Lung (tissue), 12 donors: ENCODE results near the gene ADAMTS8. TPM values are rescaled to one million over a fixed set of nuclear protein-coding genes. Genes with fewer than 3 reads are reported as not detected.

ENCODE experiments used
- ATAC-seq: fragments of 200-7000 bp; cut with Tn5 transposase; one replicate; pipeline ENCODE4 v1.9.1; 2020; ENCODE audit warnings: moderate number of reproducible peaks; ENCODE audit not compliant: insufficient read depth, low FRiP score
- DNase-seq, 3 donors: peaks; one replicate each; pipeline ENCODE4 v3.0.0-alpha.2; 2013 to 2017
- H3K27ac ChIP-seq, 2 donors: one replicate each; pipeline ENCODE4 v1.5.1; 2013; ENCODE audit warnings: mild to moderate bottlenecking in 2 of 2, moderate library complexity in 2 of 2, control low read depth in 1 of 2, inconsistent platforms in 1 of 2, low read depth in 1 of 2, low read length in 1 of 2
- H3K27me3 ChIP-seq, 3 donors: one replicate each; pipeline ENCODE4 v1.5.1; 2013; ENCODE audit warnings: low read length in 2 of 3; ENCODE audit not compliant: control insufficient read depth in 3 of 3, insufficient read depth in 3 of 3
- H3K36me3 ChIP-seq, 4 donors: one replicate each; pipeline ENCODE4 v1.5.1; 2013; ENCODE audit warnings: low read length in 4 of 4, mild to moderate bottlenecking in 1 of 4, moderate library complexity in 1 of 4; ENCODE audit not compliant: control insufficient read depth in 4 of 4, insufficient read depth in 4 of 4
- H3K4me1 ChIP-seq, 5 donors: one replicate each; pipeline ENCODE4 v1.5.1; 2013; ENCODE audit warnings: low read length in 5 of 5, mild to moderate bottlenecking in 2 of 5, moderate library complexity in 1 of 5; ENCODE audit not compliant: control insufficient read depth in 5 of 5, insufficient read depth in 5 of 5
- H3K4me3 ChIP-seq: one replicate; pipeline ENCODE4 v1.5.1; 2013; ENCODE audit warnings: mild to moderate bottlenecking, control low read depth, moderate library complexity
- H3K9ac ChIP-seq, 2 donors: one replicate each; pipeline ENCODE4 v1.5.1; 2013; ENCODE audit warnings: low read length in 2 of 2, control low read depth in 1 of 2; ENCODE audit not compliant: insufficient read depth in 1 of 2
- H3K9me3 ChIP-seq, 4 donors: one replicate each; pipeline ENCODE4 v1.5.1; 2013; ENCODE audit warnings: low read length in 3 of 4, mild to moderate bottlenecking in 1 of 4, moderate library complexity in 1 of 4; ENCODE audit not compliant: control insufficient read depth in 4 of 4, insufficient read depth in 3 of 4
- WGBS, 2 donors: extraction: QIAGEN DNeasy Blood & Tissue Kit; methylation state at CpG; one replicate each; pipeline ENCODE4 v1.1.7; 2013; 5-methylcytosine and 5-hydroxymethylcytosine counted together
- polyA plus RNA-seq, 2 donors: library from polyadenylated mRNA; stranded (reverse); fragments of 200-250 nt; gene quantifications; one replicate each; pipeline ENCODE4 v1.2.1, GENCODE V29; 2013
- total RNA-seq, 2 donors: library from RNA; depleted of rRNA in 1 of 2; stranded (reverse); fragments of >200 nt in 1 of 2; gene quantifications; one replicate each; pipeline ENCODE4 v1.2.1, GENCODE V29; 2014 to 2021
- TF ChIP-seq, protein P1 (sequence below): IDR thresholded peaks from 2 replicates; pipeline ENCODE4 v1.5.1; 2012; ENCODE audit warnings: mild to moderate bottlenecking; ENCODE audit errors: control extremely low read depth, extremely low read depth
- donor health status: control.
- donor health status: control.
- donor health status: Bipolar disorder and iron deficiency.
- donor health status: healthy.
- donor health status: DM: yes; HTN: yes; CAD: no.

The ADAMTS8 gene
- total and polyA plus RNA-seq, 4 donors: 11.3 to 47.7 (median 22.1) TPM

DNA sequence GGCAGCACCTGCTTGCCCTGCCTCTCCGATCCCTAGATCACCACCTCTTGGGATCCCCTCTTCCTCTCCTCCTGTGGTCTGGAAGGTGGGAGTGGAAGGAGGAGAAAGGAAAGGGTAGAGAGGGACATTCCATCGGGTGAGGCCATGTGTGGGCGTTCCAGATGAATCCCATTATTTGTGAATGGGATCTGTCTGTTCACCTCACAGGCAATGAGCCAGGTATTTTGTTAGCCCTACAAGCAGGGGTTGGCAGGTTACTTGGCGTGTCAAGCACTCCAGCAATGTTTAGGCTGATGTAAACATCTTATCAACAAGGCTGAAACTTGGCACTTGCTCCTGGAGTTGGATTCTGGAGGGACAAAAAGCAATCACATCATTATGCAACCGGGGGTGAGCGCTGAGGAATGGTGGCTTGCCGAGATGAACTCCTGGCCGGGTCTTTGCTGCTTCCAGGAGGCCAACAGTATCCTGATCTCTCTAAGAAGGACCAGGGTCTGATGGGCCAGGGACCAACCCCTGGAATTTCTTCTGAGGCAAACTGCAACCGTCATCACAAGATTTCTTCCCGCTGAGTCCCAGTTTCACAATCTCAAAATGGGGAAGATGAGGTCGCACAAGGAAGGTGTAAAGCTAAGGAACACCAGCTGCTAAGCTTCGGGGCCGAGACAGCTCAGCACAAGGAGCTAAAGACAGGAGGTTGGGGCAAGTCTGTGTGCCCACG is 7.8 kb downstream of the ADAMTS8 start:
- Histone ChIP-seq H3K27me3 (peaks cover 0 to 2% (median 0%) of the 10 kb centered on the region in 3 donors), H3K9me3 (no peaks in the 10 kb centered on the region), H3K36me3 (no peaks in the 10 kb centered on the region), H3K9ac (no peak overlapping the region), H3K27ac (peak overlapping the region in 1 of 2 donors; percentile 59), H3K4me3 (no peak overlapping the region), H3K4me1 (peaks cover 0 to 69% (median 26%) of the 10 kb centered on the region in 5 donors)
- TF ChIP-seq, protein P1, sequence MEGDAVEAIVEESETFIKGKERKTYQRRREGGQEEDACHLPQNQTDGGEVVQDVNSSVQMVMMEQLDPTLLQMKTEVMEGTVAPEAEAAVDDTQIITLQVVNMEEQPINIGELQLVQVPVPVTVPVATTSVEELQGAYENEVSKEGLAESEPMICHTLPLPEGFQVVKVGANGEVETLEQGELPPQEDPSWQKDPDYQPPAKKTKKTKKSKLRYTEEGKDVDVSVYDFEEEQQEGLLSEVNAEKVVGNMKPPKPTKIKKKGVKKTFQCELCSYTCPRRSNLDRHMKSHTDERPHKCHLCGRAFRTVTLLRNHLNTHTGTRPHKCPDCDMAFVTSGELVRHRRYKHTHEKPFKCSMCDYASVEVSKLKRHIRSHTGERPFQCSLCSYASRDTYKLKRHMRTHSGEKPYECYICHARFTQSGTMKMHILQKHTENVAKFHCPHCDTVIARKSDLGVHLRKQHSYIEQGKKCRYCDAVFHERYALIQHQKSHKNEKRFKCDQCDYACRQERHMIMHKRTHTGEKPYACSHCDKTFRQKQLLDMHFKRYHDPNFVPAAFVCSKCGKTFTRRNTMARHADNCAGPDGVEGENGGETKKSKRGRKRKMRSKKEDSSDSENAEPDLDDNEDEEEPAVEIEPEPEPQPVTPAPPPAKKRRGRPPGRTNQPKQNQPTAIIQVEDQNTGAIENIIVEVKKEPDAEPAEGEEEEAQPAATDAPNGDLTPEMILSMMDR: no peak
- 46 to 51% methylated on average over 14 of the region's 14 CpGs for WGBS, 2 donors
- DNase-seq (peak; percentile 87 to 95 (median 93)), ATAC-seq (no peak)

GRCh38 chr11:130418756-130419155 is 9.7 kb downstream of the ADAMTS8 start:
- H3K4me3 ChIP-seq: no peak overlapping the region
- H3K27me3 ChIP-seq: peaks cover 0 to 2% (median 0%) of the 10 kb centered on the region in 3 donors
- peak overlapping the region in 1 of 2 donors; percentile 68 for H3K27ac ChIP-seq
- H3K4me1 ChIP-seq: peaks cover 0 to 59% (median 20%) of the 10 kb centered on the region in 5 donors
- ATAC-seq (no peak), DNase-seq (peak; percentile 66 to 76 (median 74))
- H3K36me3 ChIP-seq: no peaks in the 10 kb centered on the region
- 63 to 71% methylated on average over 12 of the region's 12 CpGs for WGBS, 2 donors
- no peak overlapping the region for H3K9ac ChIP-seq
- H3K9me3 ChIP-seq: no peaks in the 10 kb centered on the region
- TF ChIP-seq, protein P1: no peak

DNA sequence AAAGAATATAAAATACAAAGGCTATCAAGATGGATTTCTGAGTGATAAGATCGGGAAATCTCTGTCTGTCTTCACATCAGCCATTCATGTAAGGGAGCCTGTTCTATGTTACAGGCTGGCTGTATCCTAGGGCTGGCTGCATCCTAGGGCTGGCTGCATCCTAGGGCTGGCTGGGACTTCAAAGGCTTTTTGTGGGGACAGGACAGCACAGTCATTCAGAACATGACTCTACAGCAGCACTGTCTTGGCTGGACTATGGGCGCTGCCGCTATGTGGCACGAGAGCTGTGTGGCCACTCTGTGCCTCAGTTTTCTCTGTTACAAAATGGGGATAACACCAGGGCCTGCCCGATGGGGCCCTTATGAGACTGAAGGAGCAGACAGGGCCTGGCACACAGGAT is 10.2 kb downstream of the ADAMTS8 start:
- peaks cover 0 to 53% (median 15%) of the 10 kb centered on the region in 5 donors for H3K4me1 ChIP-seq
- H3K27ac ChIP-seq: peak overlapping the region in 1 of 2 donors; percentile 2
- peaks cover 0 to 2% (median 0%) of the 10 kb centered on the region in 3 donors for H3K27me3 ChIP-seq
- H3K9ac ChIP-seq: no peak overlapping the region
- ATAC-seq: no peak
- no peaks in the 10 kb centered on the region for H3K36me3 ChIP-seq
- no peak overlapping the region for H3K4me3 ChIP-seq
- no peak for DNase-seq
- WGBS, 2 donors: 83 to 91% methylated on average over 5 of the region's 5 CpGs
- H3K9me3 ChIP-seq: no peaks in the 10 kb centered on the region
- TF ChIP-seq, protein P1: no peak
